SK-N-SH (cell line): ENCODE data around the gene SLC2A11. TPM values are rescaled to one million over a fixed set of nuclear protein-coding genes. Genes with fewer than 3 reads are reported as not detected.
A peak's percentile ranks its signal among the peaks of the same experiment; 100 is the strongest.

ENCODE experiments used
- CTCF ChIA-PET: fragments of 300-600, 350-600 bp; formaldehyde crosslinking; extraction: SDS; loops from one replicate; lab custom pipeline; 2021; lab: Yijun Ruan, JAX
- POLR2A ChIA-PET: fragments of 350-600 bp; sonication (Branson Sonifier 250); formaldehyde crosslinking; extraction: SDS; loops from one replicate; lab custom pipeline; 2020; ENCODE audit warnings: antibody characterized with exemption, inconsistent platforms; lab: Yijun Ruan, JAX
- DNase-seq: peaks from one replicate; pipeline ENCODE4 v3.0.0; 2012
- H2AFZ ChIP-seq: fragments of 200-600 bp; sonication (generic); 2 replicates; pipeline ENCODE4 v1.8.1; 2016; ENCODE audit warnings: antibody characterized with exemption, mild to moderate bottlenecking, low read depth
- H3F3A ChIP-seq: fragments of 200-600 bp; sonication (generic); replicated peaks from 2 replicates; pipeline ENCODE3; 2016; ENCODE audit warnings: antibody characterized with exemption, mild to moderate bottlenecking; ENCODE audit not compliant: insufficient read depth
- H3K27ac ChIP-seq, 2 experiments: fragments of 200-500 bp in 1 of 2; fragments of 200-600 bp in 1 of 2; sonication (Bioruptor generic) in 1 of 2; sonication (generic), shearing (Covaris generic) in 1 of 2; 2 replicates each; pipeline versions ENCODE4 v1.5.1 to v1.6.1; 2014 to 2016; ENCODE audit warnings: low read depth in 2 of 2, inconsistent platforms in 1 of 2, low read length in 1 of 2, mild to moderate bottlenecking in 1 of 2, mixed read lengths in 1 of 2
- H3K27me3 ChIP-seq: fragments of 200-600 bp; sonication (generic), shearing (Covaris generic); 2 replicates; pipeline ENCODE4 v1.6.1; 2016; ENCODE audit warnings: mixed run types; ENCODE audit not compliant: insufficient read depth
- H3K36me3 ChIP-seq, 2 experiments: fragments of 200-500 bp in 1 of 2; fragments of 200-600 bp in 1 of 2; sonication (Bioruptor generic) in 1 of 2; sonication (generic) in 1 of 2; replicated peaks in 1 of 2; 2 replicates each; pipeline versions ENCODE3 to v1.5.1; 2014 to 2016; ENCODE audit warnings: low read length in 1 of 2, mild to moderate bottlenecking in 1 of 2; ENCODE audit not compliant: insufficient read depth in 2 of 2, control insufficient read depth in 1 of 2
- H3K4me1 ChIP-seq, 2 experiments: fragments of 200-500 bp in 1 of 2; fragments of 200-600 bp in 1 of 2; sonication (Bioruptor generic) in 1 of 2; sonication (generic), shearing (Covaris generic) in 1 of 2; 2 replicates each; pipeline versions ENCODE4 v1.5.1 to v1.6.1; 2014 to 2016; ENCODE audit warnings: low read depth in 1 of 2, low read length in 1 of 2, mixed run types in 1 of 2; ENCODE audit not compliant: insufficient read depth in 2 of 2, control insufficient read depth in 1 of 2
- H3K4me2 ChIP-seq: fragments of 200-600 bp; sonication (generic), shearing (Covaris generic); 2 replicates; pipeline ENCODE4 v1.6.1; 2017; ENCODE audit warnings: mixed run types
- H3K4me3 ChIP-seq, 2 experiments: fragments of 200-500 bp in 1 of 2; fragments of 200-600 bp in 1 of 2; sonication (Bioruptor generic) in 1 of 2; sonication (generic), shearing (Covaris generic) in 1 of 2; 2 replicates each; pipeline versions ENCODE4 v1.5.1 to v1.8.1; 2014 to 2016; ENCODE audit warnings: low read depth in 2 of 2, inconsistent platforms in 1 of 2, low read length in 1 of 2, mild to moderate bottlenecking in 1 of 2, mixed read lengths in 1 of 2, moderate library complexity in 1 of 2
- H3K79me2 ChIP-seq: fragments of 200-600 bp; sonication (generic); 2 replicates; pipeline ENCODE4 v1.8.1; 2017; ENCODE audit warnings: mild to moderate bottlenecking; ENCODE audit not compliant: insufficient read depth
- H3K9ac ChIP-seq: fragments of 200-600 bp; sonication (generic); 2 replicates; pipeline ENCODE4 v1.6.1; 2017; ENCODE audit warnings: mixed run types
- H3K9me2 ChIP-seq: fragments of 200-600 bp; sonication (generic); 2 replicates; pipeline ENCODE4 v1.6.1; 2017; ENCODE audit warnings: mixed run types
- H3K9me3 ChIP-seq: fragments of 200-600 bp; sonication (generic); 2 replicates; pipeline ENCODE4 v1.6.1; 2017; ENCODE audit warnings: mixed run types, mild to moderate bottlenecking, moderate library complexity
- H4K20me1 ChIP-seq: fragments of 200-600 bp; sonication (generic); 2 replicates; pipeline ENCODE4 v1.6.1; 2017; ENCODE audit warnings: mild to moderate bottlenecking, mixed run types; ENCODE audit not compliant: insufficient read depth
- CHD2 ChIP-seq: fragments of 150-350 bp; IDR thresholded peaks from 2 replicates; pipeline ENCODE4 v1.6.1; 2018; ENCODE audit warnings: low read length; ENCODE audit not compliant: partially characterized antibody
- ELF1 ChIP-seq: IDR thresholded peaks from 2 replicates; pipeline ENCODE4 v1.4.0; 2012
- FOXJ3 ChIP-seq: sonication (generic); formaldehyde crosslinking; IDR thresholded peaks from 2 replicates; pipeline ENCODE4 v1.5.1; 2020; ENCODE audit warnings: mild to moderate bottlenecking, missing genetic modification reagents
- FOXM1 ChIP-seq: IDR thresholded peaks from 2 replicates; pipeline ENCODE4 v1.4.0; 2012; ENCODE audit warnings: low read depth, mild to moderate bottlenecking
- GABPA ChIP-seq: IDR thresholded peaks from 2 replicates; pipeline ENCODE4 v1.4.0; 2012; ENCODE audit warnings: low read depth, mild to moderate bottlenecking
- NFIC ChIP-seq: IDR thresholded peaks from 2 replicates; pipeline ENCODE4 v1.4.0; 2012; ENCODE audit warnings: borderline replicate concordance
- NRF1 ChIP-seq: IDR thresholded peaks from 2 replicates; pipeline ENCODE4 v1.6.1; 2012; ENCODE audit warnings: low read depth, mild to moderate bottlenecking, low read length
- RAD21 ChIP-seq: IDR thresholded peaks from 2 replicates; pipeline ENCODE4 v1.6.1; 2012; ENCODE audit warnings: mild to moderate bottlenecking, low read length
- RCOR1 ChIP-seq: fragments of 150-350 bp; IDR thresholded peaks from 2 replicates; pipeline ENCODE4 v1.6.1; 2017; ENCODE audit warnings: antibody characterized with exemption, low read length
- SIN3A ChIP-seq: IDR thresholded peaks from 2 replicates; pipeline ENCODE4 v1.6.1; 2012; ENCODE audit warnings: low read depth, mild to moderate bottlenecking, low read length, moderate library complexity, borderline replicate concordance
- TAF1 ChIP-seq: IDR thresholded peaks from 2 replicates; pipeline ENCODE4 v1.6.1; 2012; ENCODE audit warnings: low read depth, mild to moderate bottlenecking, low read length, moderate library complexity, borderline replicate concordance
- TCF12 ChIP-seq: IDR thresholded peaks from 2 replicates; pipeline ENCODE4 v1.4.0; 2012
- WGBS: methylation state at CpG from one replicate; pipeline ENCODE4 v1.1.6; 2017; ENCODE audit warnings: low lambda C conversion rate; 5-methylcytosine and 5-hydroxymethylcytosine counted together
- polyA plus RNA-seq, 3 experiments: library from polyadenylated mRNA; depleted of rRNA; stranded (reverse); fragments of >200 nt; gene quantifications; 2 replicates each; pipeline ENCODE4 v1.2.3, GENCODE V29; 2012
- TF ChIP-seq, protein P1 (sequence below): IDR thresholded peaks from 2 replicates; pipeline ENCODE4 v1.4.0; 2012; ENCODE audit warnings: low read depth, borderline replicate concordance
- TF ChIP-seq, protein P2 (sequence below): fragments of 150-350 bp; IDR thresholded peaks from 2 replicates; pipeline ENCODE4 v1.6.1; 2017; ENCODE audit warnings: antibody characterized with exemption, low read length, low read depth, borderline replicate concordance
- TF ChIP-seq, protein P3 (sequence below): IDR thresholded peaks from 2 replicates; pipeline ENCODE4 v1.4.0; 2012; ENCODE audit warnings: low read depth, borderline replicate concordance
- TF ChIP-seq, protein P4 (sequence below): fragments of 150-350 bp; IDR thresholded peaks from 2 replicates; pipeline ENCODE4 v1.6.1; 2016; ENCODE audit warnings: mild to moderate bottlenecking, low read depth, low read length

SLC2A11 gene
- polyA plus RNA-seq, 1 of the 3 experiments (the other 2 are of a cell fraction): 21.8 TPM

DNA sequence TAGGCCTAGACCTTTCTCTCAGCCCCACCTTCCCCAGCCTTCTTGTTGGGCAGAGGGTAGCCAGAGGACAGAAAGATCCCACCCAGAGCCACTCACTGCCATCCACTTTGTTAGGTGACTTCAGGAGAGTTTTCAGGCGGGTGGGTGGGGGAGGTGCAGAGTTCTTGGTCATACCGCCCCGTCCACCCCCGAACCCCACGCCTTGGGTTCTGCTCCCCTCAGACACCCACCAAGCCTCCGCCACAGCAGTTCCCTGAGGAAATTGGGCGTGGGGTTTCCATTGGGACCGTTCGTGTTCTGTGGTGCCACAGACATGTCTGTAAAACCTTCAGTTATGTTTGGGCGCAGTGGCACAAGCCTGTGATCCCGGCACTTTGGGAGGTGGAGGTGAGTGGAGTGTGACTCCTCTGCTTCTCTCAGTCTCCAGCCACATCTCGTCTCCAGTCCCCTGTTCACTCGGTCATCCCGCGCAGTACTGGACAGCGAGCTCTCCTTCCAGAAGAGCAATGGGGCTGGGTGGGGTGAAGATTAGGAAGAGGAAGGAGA, 38.0 kb downstream of the SLC2A11 start:
- ChIA-PET POLR2A (interaction anchor here (2.0 kb wide), 1 partner anchor 18 kb away, joined by 8 read pairs; no protein-coding TSS in a partner anchor), CTCF (interaction anchor here (0.9 to 1.3 kb wide), 4 partner anchors 9 to 46 kb away, joined by 3 to 7 read pairs (median 4); no protein-coding TSS in a partner anchor)
- peaks cover 10 to 33% of the 10 kb centered on the region in 2 experiments; a peak in 2 of 4 replicates for H3K4me1 ChIP-seq
- peaks cover 9% of the 10 kb centered on the region; the same call in 1 of the 2 replicates for H4K20me1 ChIP-seq
- peaks cover 21 to 23% of the 10 kb centered on the region in 2 experiments for H3K36me3 ChIP-seq
- 67% methylated on average over 15 of the region's 16 CpGs for WGBS
- no peak for DNase-seq
- H3K9me2 ChIP-seq: no peaks in the 10 kb centered on the region
- TF ChIP-seq, protein P1, sequence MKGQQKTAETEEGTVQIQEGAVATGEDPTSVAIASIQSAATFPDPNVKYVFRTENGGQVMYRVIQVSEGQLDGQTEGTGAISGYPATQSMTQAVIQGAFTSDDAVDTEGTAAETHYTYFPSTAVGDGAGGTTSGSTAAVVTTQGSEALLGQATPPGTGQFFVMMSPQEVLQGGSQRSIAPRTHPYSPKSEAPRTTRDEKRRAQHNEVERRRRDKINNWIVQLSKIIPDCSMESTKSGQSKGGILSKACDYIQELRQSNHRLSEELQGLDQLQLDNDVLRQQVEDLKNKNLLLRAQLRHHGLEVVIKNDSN: no peak
- TF ChIP-seq TAF1 (no peak), NRF1 (no peak), CHD2 (no peak), RCOR1 (no peak), FOXJ3 (CRISPR knock-in tag) (no peak), GABPA (no peak), RAD21 (no peak), SIN3A (no peak), FOXM1 (no peak), TCF12 (no peak), ELF1 (no peak), NFIC (no peak)
- TF ChIP-seq, protein P2, sequence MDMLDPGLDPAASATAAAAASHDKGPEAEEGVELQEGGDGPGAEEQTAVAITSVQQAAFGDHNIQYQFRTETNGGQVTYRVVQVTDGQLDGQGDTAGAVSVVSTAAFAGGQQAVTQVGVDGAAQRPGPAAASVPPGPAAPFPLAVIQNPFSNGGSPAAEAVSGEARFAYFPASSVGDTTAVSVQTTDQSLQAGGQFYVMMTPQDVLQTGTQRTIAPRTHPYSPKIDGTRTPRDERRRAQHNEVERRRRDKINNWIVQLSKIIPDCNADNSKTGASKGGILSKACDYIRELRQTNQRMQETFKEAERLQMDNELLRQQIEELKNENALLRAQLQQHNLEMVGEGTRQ: no peak
- TF ChIP-seq, protein P3, sequence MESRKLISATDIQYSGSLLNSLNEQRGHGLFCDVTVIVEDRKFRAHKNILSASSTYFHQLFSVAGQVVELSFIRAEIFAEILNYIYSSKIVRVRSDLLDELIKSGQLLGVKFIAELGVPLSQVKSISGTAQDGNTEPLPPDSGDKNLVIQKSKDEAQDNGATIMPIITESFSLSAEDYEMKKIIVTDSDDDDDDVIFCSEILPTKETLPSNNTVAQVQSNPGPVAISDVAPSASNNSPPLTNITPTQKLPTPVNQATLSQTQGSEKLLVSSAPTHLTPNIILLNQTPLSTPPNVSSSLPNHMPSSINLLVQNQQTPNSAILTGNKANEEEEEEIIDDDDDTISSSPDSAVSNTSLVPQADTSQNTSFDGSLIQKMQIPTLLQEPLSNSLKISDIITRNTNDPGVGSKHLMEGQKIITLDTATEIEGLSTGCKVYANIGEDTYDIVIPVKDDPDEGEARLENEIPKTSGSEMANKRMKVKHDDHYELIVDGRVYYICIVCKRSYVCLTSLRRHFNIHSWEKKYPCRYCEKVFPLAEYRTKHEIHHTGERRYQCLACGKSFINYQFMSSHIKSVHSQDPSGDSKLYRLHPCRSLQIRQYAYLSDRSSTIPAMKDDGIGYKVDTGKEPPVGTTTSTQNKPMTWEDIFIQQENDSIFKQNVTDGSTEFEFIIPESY: no peak
- TF ChIP-seq, protein P4, sequence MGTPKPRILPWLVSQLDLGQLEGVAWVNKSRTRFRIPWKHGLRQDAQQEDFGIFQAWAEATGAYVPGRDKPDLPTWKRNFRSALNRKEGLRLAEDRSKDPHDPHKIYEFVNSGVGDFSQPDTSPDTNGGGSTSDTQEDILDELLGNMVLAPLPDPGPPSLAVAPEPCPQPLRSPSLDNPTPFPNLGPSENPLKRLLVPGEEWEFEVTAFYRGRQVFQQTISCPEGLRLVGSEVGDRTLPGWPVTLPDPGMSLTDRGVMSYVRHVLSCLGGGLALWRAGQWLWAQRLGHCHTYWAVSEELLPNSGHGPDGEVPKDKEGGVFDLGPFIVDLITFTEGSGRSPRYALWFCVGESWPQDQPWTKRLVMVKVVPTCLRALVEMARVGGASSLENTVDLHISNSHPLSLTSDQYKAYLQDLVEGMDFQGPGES: no peak
- peak overlapping the region; percentile 84 to 96; a peak in 3 of 4 replicates for H3K27ac ChIP-seq
- H3F3A ChIP-seq: no peaks in the 10 kb centered on the region
- H2AFZ ChIP-seq: no peak overlapping the region
- peaks cover 25% of the 10 kb centered on the region; the same call in 1 of the 2 replicates for H3K79me2 ChIP-seq
- peak overlapping the region; percentile 79 to 85 for H3K4me3 ChIP-seq
- H3K27me3 ChIP-seq: no peaks in the 10 kb centered on the region
- no peaks in the 10 kb centered on the region for H3K9me3 ChIP-seq
- H3K9ac ChIP-seq: peak overlapping the region; percentile 95
- H3K4me2 ChIP-seq: peak overlapping the region; percentile 89
